Activated T-helper 2 cell treated with anti-CD3 and anti-CD28 coated beads, Interferon-gamma antibody, Interleukin-2, Interleukin-4, amounts not matched to agents 10 μg/mL and 5 μg/mL and 100 μg/mL, durations not matched to agents 14 hours and 24 hours and 36 hours (primary cell): ENCODE data around the gene ASS1. TPM values are rescaled to one million over a fixed set of nuclear protein-coding genes. Genes with fewer than 3 reads are reported as not detected.

Experiments used
- DNase-seq: peaks from one replicate; pipeline ENCODE4 v3.0.0; 2021; ENCODE audit warnings: low spot score
- H3K27ac Mint-ChIP-seq: one replicate; pipeline ENCODE4 v1.8.0; 2021; ENCODE audit warnings: mixed read lengths
- H3K27me3 Mint-ChIP-seq: one replicate; pipeline ENCODE4 v1.8.0; 2021; ENCODE audit warnings: low read depth, mixed read lengths
- H3K36me3 Mint-ChIP-seq: one replicate; pipeline ENCODE4 v1.8.0; 2021; ENCODE audit warnings: low read depth, mixed read lengths
- H3K4me1 Mint-ChIP-seq: one replicate; pipeline ENCODE4 v1.8.0; 2021; ENCODE audit warnings: low read depth, mixed read lengths
- H3K4me3 Mint-ChIP-seq: one replicate; pipeline ENCODE4 v1.8.0; 2021; ENCODE audit warnings: low read depth, mild to moderate bottlenecking, moderate library complexity, mixed read lengths
- H3K9me3 Mint-ChIP-seq: one replicate; pipeline ENCODE4 v1.8.0; 2021; ENCODE audit warnings: mixed read lengths
- intact Hi-C: fragments of 100-400 bp; cut with micrococcal nuclease; formaldehyde crosslinking; loops from one replicate; pipeline ENCODE4 v1.15.1; 2023
- total RNA-seq: library from RNA; stranded (reverse); gene quantifications from 2 replicates; pipeline ENCODE4 v1.2.3, GENCODE V29; 2022

Gene ASS1
- total RNA-seq, 1 donor from 2014 or later = 3.2 TPM

DNA sequence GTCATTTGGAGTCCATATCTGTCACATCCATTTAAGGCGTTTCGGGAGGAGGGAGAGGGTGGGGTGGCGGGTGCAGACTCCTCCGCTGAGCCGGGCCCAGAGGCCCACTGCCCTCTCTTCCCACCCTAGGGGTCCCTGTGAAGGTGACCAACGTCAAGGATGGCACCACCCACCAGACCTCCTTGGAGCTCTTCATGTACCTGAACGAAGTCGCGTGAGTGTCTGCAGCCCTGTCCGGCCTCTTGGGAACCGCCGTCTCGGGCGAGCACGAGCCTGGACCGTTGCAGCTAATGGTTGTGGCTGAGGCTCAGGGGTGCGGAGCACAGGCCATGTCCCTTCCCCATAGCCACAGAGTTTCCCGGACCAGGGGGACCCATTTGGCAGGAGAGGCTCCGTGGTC, 34.8 kb downstream of the ASS1 start:
- Mint-ChIP-seq H3K4me3 (no peak overlapping the region), H3K27me3 (peaks cover 22% of the 10 kb centered on the region), H3K9me3 (no peaks in the 10 kb centered on the region), H3K36me3 (no peaks in the 10 kb centered on the region), H3K4me1 (no peaks in the 10 kb centered on the region), H3K27ac (no peak overlapping the region)
- no peak for DNase-seq
- intact Hi-C loops = no loop called here

- intact Hi-C loops = no loop called here
- Mint-ChIP-seq H3K27me3 (peaks cover 22% of the 10 kb centered on the region), H3K9me3 (no peaks in the 10 kb centered on the region), H3K36me3 (no peaks in the 10 kb centered on the region), H3K4me1 (no peaks in the 10 kb centered on the region), H3K27ac (no peak overlapping the region), H3K4me3 (no peak overlapping the region)
- no peak for DNase-seq
Observed at GRCh38 chr9:130480673-130481072, 35.9 kb downstream of the ASS1 start.

DNA sequence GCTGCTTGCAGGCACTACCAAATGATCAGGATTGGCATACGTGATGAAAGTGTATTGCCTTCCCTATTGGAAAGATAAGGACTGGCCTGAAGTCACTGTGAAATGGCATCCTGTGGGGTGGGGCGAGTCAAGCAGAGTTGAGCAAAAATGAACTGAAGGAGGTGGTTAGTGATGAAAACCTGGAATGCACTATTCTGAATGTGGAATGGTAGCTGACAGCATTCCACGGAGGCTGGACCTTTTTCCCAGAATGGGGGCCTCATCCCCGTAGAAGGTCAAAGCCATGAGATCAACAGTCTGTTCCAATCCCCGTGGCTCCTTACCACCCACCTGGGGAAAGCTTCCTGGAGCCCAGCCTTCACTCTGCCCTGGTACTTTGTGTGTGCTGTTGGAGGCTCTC, 37.7 kb downstream of the ASS1 start:
- Mint-ChIP-seq H3K27me3 (peaks cover 21% of the 10 kb centered on the region), H3K9me3 (no peaks in the 10 kb centered on the region), H3K36me3 (no peaks in the 10 kb centered on the region), H3K4me1 (no peaks in the 10 kb centered on the region), H3K4me3 (no peak overlapping the region), H3K27ac (no peak overlapping the region)
- DNase-seq = no peak
- intact Hi-C loops = no loop called here

- Mint-ChIP-seq H3K36me3 (no peaks in the 10 kb centered on the region), H3K4me1 (no peaks in the 10 kb centered on the region), H3K4me3 (no peak overlapping the region), H3K27me3 (peaks cover 21% of the 10 kb centered on the region), H3K9me3 (no peaks in the 10 kb centered on the region), H3K27ac (no peak overlapping the region)
- DNase-seq = no peak
- intact Hi-C loops = no loop called here
Observed at GRCh38 chr9:130483371-130483971, 38.7 kb downstream of the ASS1 start.

- H3K27me3 Mint-ChIP-seq = peaks cover 21% of the 10 kb centered on the region
- H3K36me3 Mint-ChIP-seq = no peaks in the 10 kb centered on the region
- H3K9me3 Mint-ChIP-seq = no peaks in the 10 kb centered on the region
- no peaks in the 10 kb centered on the region for H3K4me1 Mint-ChIP-seq
- no peak overlapping the region for H3K27ac Mint-ChIP-seq
- no peak for DNase-seq
- intact Hi-C loops = no loop called here
- no peak overlapping the region for H3K4me3 Mint-ChIP-seq
Observed at GRCh38 chr9:130484362-130485072, 39.8 kb downstream of the ASS1 start.

DNA sequence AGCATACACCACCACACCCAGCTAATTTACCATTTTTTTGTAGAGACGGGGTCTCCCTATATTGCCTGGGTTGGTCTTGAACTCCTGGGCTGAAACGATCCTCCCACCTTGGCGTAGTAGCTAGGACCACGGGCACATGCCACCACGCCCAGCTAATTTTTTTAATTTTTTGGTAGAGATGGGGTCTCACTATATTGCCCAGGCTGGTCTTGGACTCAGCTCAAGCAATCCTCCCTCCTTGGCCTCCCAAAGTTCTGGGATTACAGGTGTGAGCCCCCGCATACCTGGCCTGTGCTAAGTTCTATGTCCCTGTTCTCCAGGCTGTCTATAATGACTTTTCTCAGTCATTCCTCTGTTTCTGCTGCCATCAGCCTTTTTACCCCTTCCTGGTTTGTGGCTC, 41.3 kb downstream of the ASS1 start:
- DNase-seq = no peak
- no peak overlapping the region for H3K4me3 Mint-ChIP-seq
- H3K36me3 Mint-ChIP-seq = no peaks in the 10 kb centered on the region
- peaks cover 21% of the 10 kb centered on the region for H3K27me3 Mint-ChIP-seq
- no peak overlapping the region for H3K27ac Mint-ChIP-seq
- intact Hi-C loops = no loop called here
- no peaks in the 10 kb centered on the region for H3K9me3 Mint-ChIP-seq
- no peaks in the 10 kb centered on the region for H3K4me1 Mint-ChIP-seq

DNA sequence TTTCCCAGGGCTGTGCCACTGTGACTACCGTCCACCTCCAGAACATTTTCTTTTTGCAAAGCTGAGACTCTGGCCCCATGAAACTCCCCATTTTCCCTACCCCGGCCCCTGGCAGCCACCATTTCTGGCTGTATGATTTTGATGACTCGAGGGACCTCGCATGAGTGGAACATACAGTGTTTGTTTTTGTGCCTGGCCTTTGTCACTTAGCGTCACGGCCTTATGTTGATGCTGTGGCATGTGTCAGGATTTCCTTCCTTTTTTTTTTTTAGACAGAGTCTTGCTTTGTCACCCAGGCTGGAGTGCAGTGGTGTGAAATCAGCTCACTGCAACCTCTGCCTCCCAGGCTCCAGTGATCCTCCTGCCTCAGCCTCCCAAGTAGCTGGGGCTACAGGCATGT, 42.7 kb downstream of the ASS1 start:
- Mint-ChIP-seq H3K4me3 (no peak overlapping the region), H3K27ac (no peak overlapping the region)

DNA sequence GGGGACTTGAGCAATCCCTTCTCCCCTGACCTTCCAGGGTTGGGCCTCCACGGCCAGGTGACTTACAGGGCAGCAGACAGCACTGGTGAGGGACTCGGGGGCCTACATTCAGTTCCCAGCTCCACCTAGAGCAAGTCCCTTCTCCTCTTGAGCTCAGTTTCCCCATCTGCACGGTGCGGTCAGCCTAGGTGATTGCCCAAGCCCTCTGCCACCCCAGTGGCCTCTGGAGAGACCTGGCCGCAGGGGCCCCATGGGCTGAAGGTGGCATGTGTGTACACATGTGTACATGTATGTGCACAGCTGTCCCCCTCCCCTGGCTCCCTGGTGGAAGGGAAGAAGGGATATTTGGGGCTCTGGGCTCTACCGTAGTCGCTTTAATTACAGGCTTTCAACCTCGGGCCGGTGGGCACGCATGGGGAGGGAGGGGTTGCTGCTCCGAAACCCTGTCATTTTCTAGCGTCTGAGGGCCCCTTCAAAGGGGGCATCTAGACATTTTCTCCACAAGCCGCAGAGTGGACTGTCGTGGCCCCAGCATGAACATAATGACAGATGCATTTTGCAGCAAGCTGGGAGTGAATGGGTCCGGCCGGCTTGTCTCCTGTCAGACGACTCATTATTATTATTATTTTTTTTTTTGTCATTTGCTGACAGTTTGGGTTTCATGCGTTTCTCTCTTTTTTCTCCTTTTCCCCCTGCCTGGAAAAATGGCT, 44.0 kb downstream of the ASS1 start:
- DNase-seq = no peak
- peaks cover 8% of the 10 kb centered on the region for H3K27me3 Mint-ChIP-seq
- intact Hi-C loops = no loop called here
- no peaks in the 10 kb centered on the region for H3K36me3 Mint-ChIP-seq
- no peak overlapping the region for H3K4me3 Mint-ChIP-seq
- H3K4me1 Mint-ChIP-seq = no peaks in the 10 kb centered on the region
- H3K9me3 Mint-ChIP-seq = no peaks in the 10 kb centered on the region
- H3K27ac Mint-ChIP-seq = no peak overlapping the region

More for the DNA sequence above, 42.7 kb downstream of the ASS1 start:
- no peaks in the 10 kb centered on the region for H3K36me3 Mint-ChIP-seq
- peaks cover 19% of the 10 kb centered on the region for H3K27me3 Mint-ChIP-seq
- intact Hi-C loops = no loop called here
- H3K9me3 Mint-ChIP-seq = no peaks in the 10 kb centered on the region
- no peak for DNase-seq
- no peaks in the 10 kb centered on the region for H3K4me1 Mint-ChIP-seq

- Mint-ChIP-seq H3K9me3 (peaks cover 4% of the 10 kb centered on the region), H3K36me3 (no peaks in the 10 kb centered on the region), H3K4me3 (no peak overlapping the region), H3K27ac (no peak overlapping the region), H3K27me3 (no peaks in the 10 kb centered on the region), H3K4me1 (no peaks in the 10 kb centered on the region)
- intact Hi-C loops = no loop called here
- DNase-seq = no peak
Observed at GRCh38 chr9:130490981-130491380, 46.2 kb downstream of the ASS1 start.

GRCh38 chr9:130491830-130492482, 47.2 kb downstream of the ASS1 start:
- peaks cover 4% of the 10 kb centered on the region for H3K9me3 Mint-ChIP-seq
- H3K27ac Mint-ChIP-seq = no peak overlapping the region
- no peak overlapping the region for H3K4me3 Mint-ChIP-seq
- no peaks in the 10 kb centered on the region for H3K4me1 Mint-ChIP-seq
- intact Hi-C loops = no loop called here
- no peak for DNase-seq
- H3K36me3 Mint-ChIP-seq = no peaks in the 10 kb centered on the region
- H3K27me3 Mint-ChIP-seq = no peaks in the 10 kb centered on the region

GRCh38 chr9:130493021-130493420, 48.3 kb downstream of the ASS1 start:
- no peaks in the 10 kb centered on the region for H3K36me3 Mint-ChIP-seq
- H3K9me3 Mint-ChIP-seq = peaks cover 4% of the 10 kb centered on the region
- no peak for DNase-seq
- no peaks in the 10 kb centered on the region for H3K27me3 Mint-ChIP-seq
- no peaks in the 10 kb centered on the region for H3K4me1 Mint-ChIP-seq
- intact Hi-C loops = no loop called here
- no peak overlapping the region for H3K27ac Mint-ChIP-seq
- H3K4me3 Mint-ChIP-seq = no peak overlapping the region

GRCh38 chr9:130493476-130493875, 48.7 kb downstream of the ASS1 start:
- peaks cover 4% of the 10 kb centered on the region for H3K9me3 Mint-ChIP-seq
- intact Hi-C loops = no loop called here
- no peak overlapping the region for H3K4me3 Mint-ChIP-seq
- no peaks in the 10 kb centered on the region for H3K4me1 Mint-ChIP-seq
- no peaks in the 10 kb centered on the region for H3K36me3 Mint-ChIP-seq
- no peak overlapping the region for H3K27ac Mint-ChIP-seq
- no peaks in the 10 kb centered on the region for H3K27me3 Mint-ChIP-seq
- no peak for DNase-seq

- no peaks in the 10 kb centered on the region for H3K27me3 Mint-ChIP-seq
- H3K27ac Mint-ChIP-seq = no peak overlapping the region
- no peaks in the 10 kb centered on the region for H3K36me3 Mint-ChIP-seq
- no peaks in the 10 kb centered on the region for H3K4me1 Mint-ChIP-seq
- intact Hi-C loops = no loop called here
- H3K9me3 Mint-ChIP-seq = peaks cover 4% of the 10 kb centered on the region
- H3K4me3 Mint-ChIP-seq = no peak overlapping the region
- DNase-seq = no peak
Observed at GRCh38 chr9:130495067-130495466, 50.3 kb downstream of the ASS1 start.
